Mucosa of rectum (tissue), 2 donors: ENCODE results near the gene GRM7.

Source experiments
- H3K27ac ChIP-seq, 2 donors: one replicate each; pipeline ENCODE4 v1.7.0; 2013; ENCODE audit warnings: inconsistent platforms in 2 of 2, low read depth in 2 of 2, low read length in 2 of 2
- H3K27me3 ChIP-seq, 2 donors: one replicate each; pipeline ENCODE4 v1.7.0; 2013; ENCODE audit warnings: low read length in 2 of 2; ENCODE audit not compliant: control insufficient read depth in 2 of 2, insufficient read depth in 2 of 2
- H3K36me3 ChIP-seq, 2 donors: one replicate each; pipeline ENCODE4 v1.7.0; 2013; ENCODE audit warnings: low read length in 2 of 2; ENCODE audit not compliant: control insufficient read depth in 2 of 2, insufficient read depth in 2 of 2
- H3K4me1 ChIP-seq, 2 donors: one replicate each; pipeline ENCODE4 v1.7.0; 2013; ENCODE audit warnings: low read length in 2 of 2, mild to moderate bottlenecking in 1 of 2; ENCODE audit not compliant: control insufficient read depth in 2 of 2, insufficient read depth in 2 of 2
- H3K4me3 ChIP-seq, 2 donors: one replicate each; pipeline ENCODE4 v1.7.0; 2013; ENCODE audit warnings: low read length in 2 of 2
- H3K9ac ChIP-seq, 2 donors: one replicate each; pipeline ENCODE4 v1.7.0; 2013; ENCODE audit warnings: low read length in 2 of 2, low read depth in 1 of 2, mild to moderate bottlenecking in 1 of 2
- H3K9me3 ChIP-seq, 2 donors: one replicate each; pipeline ENCODE4 v1.7.0; 2013; ENCODE audit warnings: low read length in 2 of 2; ENCODE audit not compliant: control insufficient read depth in 2 of 2
- donor health status: healthy.
- donor health status: Normal muscosa, but diverticular disease.

The GRM7 gene

GRCh38 chr3:7695049-7695448 is 834.1 kb downstream of the GRM7 start:
- Histone ChIP-seq H3K9me3 (no peaks in the 10 kb centered on the region), H3K9ac (no peak overlapping the region), H3K27me3 (no peaks in the 10 kb centered on the region), H3K36me3 (no peaks in the 10 kb centered on the region), H3K27ac (no peak overlapping the region), H3K4me3 (no peak overlapping the region), H3K4me1 (no peaks in the 10 kb centered on the region)

DNA sequence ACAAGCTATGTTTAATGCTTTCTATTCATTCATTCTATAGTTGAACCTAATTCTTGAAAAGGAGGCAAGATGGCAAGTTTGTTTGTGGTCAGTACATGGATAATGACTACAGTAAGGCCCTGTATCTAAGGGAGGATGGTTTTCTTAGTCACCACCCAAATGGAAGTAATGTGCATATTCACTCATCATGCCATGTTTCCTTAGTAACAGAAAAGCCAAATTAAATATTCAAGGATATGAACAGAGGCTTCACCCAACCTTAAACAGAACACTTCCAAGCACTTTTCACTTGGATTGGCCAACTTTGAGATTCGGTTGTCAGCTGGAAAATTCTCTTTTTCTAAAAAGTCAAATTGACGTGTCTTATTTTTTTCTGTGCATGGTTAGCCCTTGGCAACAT is 835.4 kb downstream of the GRM7 start:
- no peaks in the 10 kb centered on the region for H3K4me1 ChIP-seq
- H3K4me3 ChIP-seq, result no peak overlapping the region
- H3K27me3 ChIP-seq, result no peaks in the 10 kb centered on the region
- H3K27ac ChIP-seq, result no peak overlapping the region
- H3K9me3 ChIP-seq, result no peaks in the 10 kb centered on the region
- H3K9ac ChIP-seq, result no peak overlapping the region
- no peaks in the 10 kb centered on the region for H3K36me3 ChIP-seq

DNA sequence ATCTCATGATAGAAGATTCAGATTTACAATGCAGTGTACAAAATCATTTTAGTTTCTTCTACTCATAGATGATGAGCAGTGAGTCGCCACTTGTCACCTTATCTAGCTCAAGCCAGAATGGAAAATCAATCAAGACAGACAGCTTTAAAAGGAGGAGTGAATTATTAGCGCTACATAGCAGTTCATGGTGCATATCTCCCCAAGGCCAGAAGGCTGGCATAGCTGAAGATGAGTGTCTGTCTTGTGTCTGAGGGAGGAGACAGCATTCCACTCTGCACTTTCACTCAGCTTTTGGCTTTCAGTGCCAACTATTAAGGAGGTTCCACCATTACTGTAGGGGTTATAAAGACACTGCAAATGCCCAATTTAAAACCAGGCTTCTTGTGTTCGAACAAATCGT is 836.6 kb downstream of the GRM7 start:
- H3K9me3 ChIP-seq, result no peaks in the 10 kb centered on the region
- no peaks in the 10 kb centered on the region for H3K4me1 ChIP-seq
- no peaks in the 10 kb centered on the region for H3K27me3 ChIP-seq
- no peak overlapping the region for H3K4me3 ChIP-seq
- H3K9ac ChIP-seq, result no peak overlapping the region
- H3K36me3 ChIP-seq, result no peaks in the 10 kb centered on the region
- no peak overlapping the region for H3K27ac ChIP-seq

- Histone ChIP-seq H3K9me3 (no peaks in the 10 kb centered on the region), H3K4me3 (no peak overlapping the region), H3K4me1 (no peaks in the 10 kb centered on the region), H3K9ac (no peak overlapping the region), H3K27me3 (no peaks in the 10 kb centered on the region), H3K27ac (no peak overlapping the region), H3K36me3 (no peaks in the 10 kb centered on the region)
These were observed 839.6 kb downstream of the GRM7 start for GRCh38 chr3:7700539-7700938.

- Histone ChIP-seq H3K4me3 (no peak overlapping the region), H3K4me1 (no peaks in the 10 kb centered on the region), H3K27ac (no peak overlapping the region), H3K9ac (no peak overlapping the region), H3K9me3 (no peaks in the 10 kb centered on the region), H3K27me3 (no peaks in the 10 kb centered on the region), H3K36me3 (no peaks in the 10 kb centered on the region)
These were observed 840.1 kb downstream of the GRM7 start for GRCh38 chr3:7700977-7701376.

DNA sequence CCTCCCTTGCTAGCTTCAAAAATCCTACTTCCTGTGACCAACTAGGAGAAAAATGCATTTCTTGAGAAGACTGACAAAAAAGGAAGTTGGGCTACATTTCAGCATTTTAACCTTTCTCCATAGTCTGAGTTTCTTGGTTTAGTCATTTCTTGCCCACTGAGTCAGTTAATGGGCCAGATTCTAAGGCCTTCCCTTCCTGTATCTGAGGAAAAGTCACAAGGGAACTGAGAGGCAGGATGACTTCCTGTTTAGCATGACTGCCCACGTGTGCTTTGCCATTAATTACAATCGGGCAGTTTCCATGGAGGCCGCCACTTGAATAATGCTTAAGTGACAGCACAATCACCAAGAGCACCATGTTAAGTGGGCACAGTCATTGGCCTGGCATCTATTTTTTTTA is 846.3 kb downstream of the GRM7 start:
- no peaks in the 10 kb centered on the region for H3K27me3 ChIP-seq
- no peak overlapping the region for H3K4me3 ChIP-seq
- H3K36me3 ChIP-seq, result no peaks in the 10 kb centered on the region
- no peak overlapping the region for H3K9ac ChIP-seq
- no peaks in the 10 kb centered on the region for H3K9me3 ChIP-seq
- H3K4me1 ChIP-seq, result no peaks in the 10 kb centered on the region
- H3K27ac ChIP-seq, result no peak overlapping the region

DNA sequence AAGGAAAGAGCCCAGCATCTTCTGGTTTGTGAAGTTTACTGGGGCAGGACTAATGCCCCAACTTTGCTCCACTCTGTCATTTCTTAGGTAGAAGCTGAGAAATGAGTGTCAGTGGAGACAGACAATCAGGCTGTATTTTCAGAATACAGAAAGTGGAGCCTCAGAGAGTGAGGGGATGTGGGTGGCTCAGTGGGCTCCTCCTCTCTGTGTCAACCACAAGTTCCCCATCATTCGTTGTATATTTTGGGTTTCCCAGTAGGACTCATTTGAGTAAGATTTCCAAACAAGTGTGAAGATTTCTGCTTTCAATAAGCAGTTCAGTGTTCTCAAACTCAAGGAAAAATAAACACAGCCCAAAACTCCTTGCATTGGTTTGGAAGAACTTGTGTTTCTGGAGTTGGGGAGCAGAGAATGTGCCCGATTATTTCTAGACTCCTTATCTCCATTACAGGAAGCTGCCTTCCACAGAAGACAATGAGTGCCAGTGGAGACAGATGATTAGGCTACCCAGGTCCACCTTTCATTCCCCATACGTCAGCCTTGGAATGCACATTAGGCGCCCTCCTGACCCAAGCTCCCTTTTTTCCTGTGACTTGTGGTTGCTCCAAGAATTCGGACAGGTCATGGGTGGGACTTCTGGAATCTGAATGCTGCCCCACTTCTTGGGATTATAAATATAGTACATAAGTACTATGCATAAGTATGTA is 848.6 kb downstream of the GRM7 start:
- H3K4me1 ChIP-seq, result no peaks in the 10 kb centered on the region
- H3K9me3 ChIP-seq, result no peaks in the 10 kb centered on the region
- no peaks in the 10 kb centered on the region for H3K36me3 ChIP-seq
- H3K27me3 ChIP-seq, result no peaks in the 10 kb centered on the region
- H3K9ac ChIP-seq, result no peak overlapping the region
- no peak overlapping the region for H3K27ac ChIP-seq
- no peak overlapping the region for H3K4me3 ChIP-seq

DNA sequence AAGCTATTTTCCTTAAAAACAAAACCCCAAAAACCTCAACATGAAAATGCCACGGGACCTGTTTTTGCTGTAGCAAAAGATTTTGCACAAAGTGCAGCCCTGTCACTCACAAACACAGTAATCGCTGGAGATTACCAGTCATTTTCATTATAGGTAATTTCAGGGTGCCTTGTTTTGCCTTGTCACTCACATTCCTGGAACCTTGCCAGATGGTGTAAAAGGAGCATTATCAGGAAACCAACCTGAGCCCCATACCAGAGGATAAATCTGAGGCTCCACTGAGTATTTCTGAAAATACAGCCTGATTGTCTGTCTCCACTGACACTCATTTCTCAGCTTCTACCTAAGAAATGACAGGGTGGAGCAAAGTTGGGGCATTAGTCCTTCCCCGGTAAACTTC is 849.4 kb downstream of the GRM7 start:
- H3K27me3 ChIP-seq, result no peaks in the 10 kb centered on the region
- H3K9me3 ChIP-seq, result no peaks in the 10 kb centered on the region
- H3K27ac ChIP-seq, result no peak overlapping the region
- no peaks in the 10 kb centered on the region for H3K4me1 ChIP-seq
- H3K4me3 ChIP-seq, result no peak overlapping the region
- H3K9ac ChIP-seq, result no peak overlapping the region
- H3K36me3 ChIP-seq, result no peaks in the 10 kb centered on the region

- H3K36me3 ChIP-seq, result no peaks in the 10 kb centered on the region
- no peaks in the 10 kb centered on the region for H3K9me3 ChIP-seq
These were observed 852.8 kb downstream of the GRM7 start for GRCh38 chr3:7713724-7714123.

DNA sequence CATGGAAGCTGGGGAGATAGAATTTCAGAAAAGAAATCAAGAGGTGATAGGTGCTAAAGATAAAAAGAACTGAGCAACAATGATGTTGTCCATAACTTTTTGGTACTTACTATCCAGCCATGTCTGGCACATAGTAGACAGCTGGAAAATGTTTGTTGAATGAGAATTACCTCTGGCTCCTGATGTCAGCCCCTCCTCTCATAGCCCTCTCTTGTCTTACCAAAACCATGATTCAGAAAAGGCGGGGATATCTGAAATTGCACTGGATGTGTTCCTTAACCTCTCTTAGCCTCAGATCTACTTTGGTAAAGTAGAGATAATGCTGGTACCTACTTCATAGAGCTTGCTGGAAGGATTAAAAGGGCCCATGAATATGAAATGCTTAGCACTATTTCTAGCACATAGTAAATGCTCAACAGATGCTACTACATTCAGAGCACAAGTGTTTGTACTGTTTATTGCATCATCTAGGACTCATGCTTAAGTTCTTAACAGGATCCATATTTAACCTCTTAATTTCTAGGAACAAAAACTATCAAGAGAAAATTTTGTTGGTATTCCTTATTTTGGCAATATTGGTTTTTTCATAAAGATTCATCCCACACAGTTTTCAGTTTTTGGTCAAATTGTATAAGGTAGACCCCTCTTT is 859.9 kb downstream of the GRM7 start:
- Histone ChIP-seq H3K27me3 (no peaks in the 10 kb centered on the region), H3K27ac (no peak overlapping the region), H3K4me1 (no peaks in the 10 kb centered on the region), H3K9ac (no peak overlapping the region), H3K9me3 (no peaks in the 10 kb centered on the region), H3K36me3 (no peaks in the 10 kb centered on the region), H3K4me3 (no peak overlapping the region)

More at GRCh38 chr3:7713724-7714123, 852.8 kb downstream of the GRM7 start:
- Histone ChIP-seq H3K27me3 (no peaks in the 10 kb centered on the region), H3K4me3 (no peak overlapping the region), H3K4me1 (no peaks in the 10 kb centered on the region), H3K27ac (no peak overlapping the region), H3K9ac (no peak overlapping the region)
